ENCODE data around the gene TRAPPC5.

Gene TRAPPC5

DNA sequence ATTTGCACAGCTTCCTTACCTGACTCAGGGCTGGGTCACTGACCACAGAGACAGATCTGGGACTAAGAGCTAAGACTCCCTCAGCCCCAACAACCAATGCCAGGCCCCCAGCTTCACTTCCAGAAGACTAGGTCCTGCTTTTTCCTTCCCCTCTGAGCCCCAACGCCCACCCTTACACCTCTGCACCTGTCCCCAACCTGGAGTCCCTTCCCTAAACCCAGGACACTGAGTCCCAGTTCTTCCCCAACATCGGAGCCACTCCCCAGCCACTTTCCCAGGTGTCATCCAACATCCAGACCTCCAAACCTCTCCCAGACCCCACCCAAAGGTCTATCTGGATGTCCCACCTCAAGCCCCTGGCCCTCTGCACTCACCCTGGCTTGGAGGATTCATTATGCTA is 18.4 kb downstream of the TRAPPC5 start:
- FAIRE-seq (no peak), DNase-seq (ENCODE audit: low spot score) (no peak)

DNA sequence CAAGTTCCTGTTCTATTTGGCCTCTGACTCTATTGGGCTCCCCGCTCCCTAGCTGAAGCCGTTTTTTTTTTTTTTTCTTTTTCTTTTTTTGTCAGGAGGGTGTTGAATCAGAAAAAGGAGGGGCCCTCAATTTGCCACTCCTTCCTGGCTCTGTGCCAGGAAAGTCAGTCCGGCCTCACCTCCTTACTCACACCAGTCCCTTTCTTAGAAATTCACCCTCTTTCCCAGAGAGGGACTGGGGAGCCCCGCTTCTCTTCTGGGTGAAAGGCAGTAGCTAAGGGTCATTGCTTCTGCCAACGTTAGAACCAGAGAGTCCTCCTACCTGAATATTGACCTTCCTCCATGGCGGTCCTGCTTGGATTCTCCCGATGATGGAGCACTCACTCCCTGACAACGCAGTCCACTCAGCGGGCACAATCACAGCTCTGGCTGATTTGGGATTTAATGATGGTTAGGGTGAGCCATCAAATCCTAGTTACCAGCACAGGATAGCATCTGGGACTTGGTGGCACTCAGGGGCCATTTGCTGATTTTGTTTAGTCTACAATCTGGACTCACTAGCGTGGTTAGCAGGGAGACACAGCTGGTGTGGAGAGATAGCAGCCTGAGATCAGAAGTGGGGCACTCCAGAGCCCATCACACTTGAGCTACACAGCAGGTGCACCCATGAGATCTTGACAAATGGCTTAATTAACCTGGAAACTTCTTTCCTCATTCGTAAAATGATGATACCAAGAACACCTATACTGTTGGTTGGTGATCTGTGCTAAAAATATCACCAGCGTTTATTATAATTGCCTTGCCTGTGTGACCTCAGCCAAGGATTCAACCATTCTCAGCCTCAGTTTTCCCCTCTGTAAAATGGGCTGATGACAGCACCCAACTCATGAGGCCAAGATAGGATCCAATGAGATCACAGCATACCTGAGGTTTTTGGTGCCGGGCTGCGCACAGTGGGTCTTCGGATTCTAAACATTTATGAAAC is 19.1 kb downstream of the TRAPPC5 start:
- no peak for DNase-seq (ENCODE audit: low spot score)
- no peak for FAIRE-seq

- DNase-seq (ENCODE audit: low spot score), result no peak
- FAIRE-seq, result no peak
These were observed 20.5 kb downstream of the TRAPPC5 start for GRCh38 chr19:7701049-7701653.

DNA sequence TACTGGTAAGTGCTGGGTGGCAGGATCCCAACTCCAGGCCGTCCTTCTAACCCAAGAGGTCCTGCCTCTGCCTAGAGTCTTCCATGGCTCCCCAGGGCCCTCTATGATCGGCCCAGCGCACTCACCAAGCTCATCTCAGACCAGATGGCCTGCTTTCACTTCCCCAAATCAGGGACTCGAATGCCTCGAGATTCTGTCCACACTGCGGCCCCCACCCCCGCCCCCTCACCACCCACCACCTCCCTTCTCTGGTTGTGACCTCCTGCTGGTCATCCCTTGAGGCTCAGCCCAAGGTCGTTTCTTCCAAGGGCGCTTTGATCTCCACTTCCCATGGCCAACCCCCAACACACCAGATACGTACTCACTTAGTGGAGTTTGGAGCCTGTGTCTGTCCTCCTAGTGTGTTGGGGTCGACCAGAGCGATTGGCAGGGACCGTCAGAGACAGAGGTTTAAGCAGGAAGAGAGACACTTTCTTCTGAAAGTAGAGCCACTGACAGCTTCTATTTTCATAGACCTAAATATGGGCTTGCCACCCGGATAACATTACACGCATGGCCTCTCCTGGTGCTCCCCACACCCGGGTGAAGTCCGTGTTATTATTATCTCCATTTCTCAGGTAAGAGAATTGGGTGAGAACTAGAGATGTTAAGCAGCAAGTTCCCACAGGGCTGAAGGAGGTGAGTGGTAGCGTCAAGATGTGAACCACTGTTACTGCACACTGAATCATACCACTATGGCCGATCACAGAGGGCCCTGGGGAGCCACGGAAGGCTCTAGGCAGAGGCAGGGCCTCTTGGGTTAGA is 21.2 kb downstream of the TRAPPC5 start, which contains the start of gene FCER2:
FCER2 (minus strand) TSS at position 478 of the 804 bp plus-strand sequence. CDS start 2,371 bp downstream, outside the sequence.
- DNase-seq (ENCODE audit: low spot score) (no peak), FAIRE-seq (no peak)

DNA sequence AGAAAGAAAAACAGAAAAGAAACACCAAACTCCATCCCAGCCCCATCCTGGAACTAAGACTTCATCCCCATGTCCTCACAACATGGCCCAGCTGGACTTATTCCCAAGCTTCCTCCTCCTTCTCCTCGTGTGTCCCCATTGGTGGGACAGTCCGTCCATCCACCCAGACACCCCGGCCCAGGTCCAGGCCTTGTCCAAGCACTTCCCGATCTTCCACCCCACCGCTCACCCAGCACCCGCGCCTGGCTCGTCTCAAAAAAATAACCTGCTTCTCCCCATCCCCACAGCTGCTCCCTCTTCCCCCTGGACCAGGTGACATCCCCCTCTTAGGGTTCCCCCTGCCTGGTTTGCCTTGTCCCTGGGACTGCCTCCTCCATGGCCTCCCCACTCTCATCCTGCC is 22.7 kb downstream of the TRAPPC5 start:
- no peak for DNase-seq (ENCODE audit: low spot score)
- no peak for FAIRE-seq

DNA sequence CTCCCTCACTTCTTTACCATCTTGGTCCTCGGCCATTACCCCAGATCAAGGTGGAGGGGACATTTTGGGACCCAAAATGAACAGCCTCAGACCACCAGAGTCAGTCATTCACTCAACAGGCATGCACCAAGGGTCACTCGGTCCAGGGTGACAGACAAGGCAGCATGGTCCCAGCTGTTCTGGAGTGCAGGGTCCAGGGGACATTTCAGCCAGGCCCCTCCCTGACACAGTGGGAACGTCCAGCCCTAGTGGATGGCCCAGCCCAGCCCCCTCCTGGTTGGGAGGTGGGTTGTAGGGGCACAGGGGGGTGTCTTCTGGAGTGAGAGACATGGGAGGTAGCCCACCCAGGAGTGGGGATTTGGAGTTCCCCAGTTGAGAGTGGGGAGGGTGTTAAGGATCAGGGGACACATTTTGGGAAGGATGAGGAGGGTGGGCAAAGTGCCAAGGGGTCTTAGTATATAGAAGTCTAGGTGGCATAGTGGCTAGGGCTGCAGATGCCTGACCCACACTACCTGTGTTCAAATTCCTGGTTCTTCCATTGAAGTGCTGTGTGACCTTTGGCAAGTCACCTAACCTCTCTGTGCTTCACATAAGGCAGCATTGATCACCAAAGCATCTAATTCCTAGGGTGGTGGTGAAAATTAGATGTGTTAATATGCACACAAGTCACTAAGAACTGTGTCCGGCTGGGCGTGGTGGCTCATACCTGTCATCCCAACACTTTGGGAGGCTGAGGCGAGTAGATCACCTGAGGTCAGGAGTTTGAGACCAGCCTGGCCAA is 23.8 kb downstream of the TRAPPC5 start:
- FAIRE-seq, result no peak
- DNase-seq (ENCODE audit: low spot score), result no peak

- DNase-seq (ENCODE audit: low spot score) (no peak), FAIRE-seq (no peak)
These were observed 25.0 kb downstream of the TRAPPC5 start for GRCh38 chr19:7705387-7706187.

- FAIRE-seq (no peak), DNase-seq (ENCODE audit: low spot score) (no peak)
These were observed 25.7 kb downstream of the TRAPPC5 start for GRCh38 chr19:7706188-7706954.

GRCh38 chr19:7706955-7707456 is 26.4 kb downstream of the TRAPPC5 start:
- DNase-seq (ENCODE audit: low spot score), result no peak
- FAIRE-seq, result no peak

- FAIRE-seq (no peak), DNase-seq (ENCODE audit: low spot score) (no peak)
These were observed 29.4 kb downstream of the TRAPPC5 start for GRCh38 chr19:7709932-7710460.

DNA sequence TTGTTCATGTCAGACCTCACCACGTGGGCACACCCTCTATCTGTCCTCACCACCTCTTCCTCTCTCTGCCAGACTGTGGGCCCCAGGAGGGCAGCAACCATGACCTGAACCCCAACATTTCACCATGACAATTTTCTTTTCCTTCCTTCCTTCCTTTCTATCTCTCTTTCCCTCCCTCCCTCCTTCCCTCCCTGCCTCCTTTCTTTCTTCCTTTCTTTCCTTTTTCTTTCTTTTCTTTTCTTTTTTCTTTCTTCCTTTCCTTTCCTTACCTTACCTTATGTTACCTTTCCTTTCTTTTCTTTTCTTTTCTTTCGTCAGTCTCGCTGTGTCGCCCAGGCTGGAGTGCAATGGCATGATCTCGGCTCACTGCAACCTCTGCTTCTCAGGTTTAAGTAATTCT is 30.0 kb downstream of the TRAPPC5 start:
- DNase-seq (ENCODE audit: low spot score), result no peak
- no peak for FAIRE-seq

DNA sequence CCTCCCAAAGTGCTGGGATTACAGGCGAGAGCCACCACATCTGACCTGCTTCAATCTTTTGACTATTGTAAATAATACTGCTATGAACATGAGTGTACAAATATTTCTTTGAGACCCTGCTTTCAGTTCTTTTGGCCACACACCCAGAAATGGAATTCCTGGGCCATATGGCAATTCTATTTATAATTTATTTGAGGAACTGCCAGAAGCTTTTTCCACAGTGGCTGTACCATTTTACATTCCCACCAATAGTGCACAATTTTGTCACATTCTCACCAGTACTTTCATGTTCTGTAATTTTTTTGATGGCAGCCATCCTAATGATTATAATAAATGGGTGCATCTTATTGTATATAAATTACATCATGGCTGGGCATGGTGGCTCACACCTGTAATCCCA is 35.0 kb downstream of the TRAPPC5 start:
- FAIRE-seq (no peak), DNase-seq (ENCODE audit: low spot score) (no peak)

DNA sequence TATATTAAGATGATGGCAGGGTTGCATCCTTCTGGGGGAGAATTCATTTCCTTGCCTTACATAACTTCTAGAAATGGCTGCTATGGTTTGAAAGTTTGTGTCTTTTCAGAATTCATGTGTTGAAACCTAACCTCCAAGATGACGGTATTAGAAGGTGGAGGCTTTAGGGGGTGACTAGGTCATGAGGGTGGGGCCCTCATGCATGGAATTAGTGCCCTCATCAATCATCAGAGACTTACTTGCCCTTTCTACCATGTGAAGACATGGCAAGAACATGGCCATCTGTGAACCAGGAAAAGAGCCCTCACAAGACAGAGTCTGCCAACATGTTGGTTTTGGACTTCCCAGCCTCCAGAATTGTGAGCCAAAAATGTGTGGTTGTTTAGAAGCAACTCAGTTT is 36.1 kb downstream of the TRAPPC5 start:
- no peak for FAIRE-seq
- no peak for DNase-seq (ENCODE audit: low spot score)

DNA sequence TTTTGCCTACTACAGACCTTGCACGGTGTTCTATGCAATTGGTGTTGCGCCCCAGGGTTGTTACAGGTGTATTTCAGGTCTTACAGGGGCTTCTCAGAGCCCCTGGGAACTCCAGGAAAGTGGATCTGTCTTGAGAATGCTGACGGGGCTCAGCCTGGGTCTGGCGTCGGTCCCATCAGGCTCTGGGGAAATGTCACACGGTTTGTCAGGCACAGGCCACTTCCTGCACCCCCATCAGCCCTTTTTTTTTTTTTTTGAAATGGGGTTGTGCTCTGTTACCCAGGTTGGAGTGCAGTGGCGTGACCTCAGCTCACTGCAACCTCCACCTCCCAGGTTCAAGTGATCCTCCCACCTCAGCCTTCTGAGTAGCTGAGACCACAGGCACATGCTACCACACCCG is 38.0 kb downstream of the TRAPPC5 start:
- FAIRE-seq (no peak), DNase-seq (ENCODE audit: low spot score) (no peak)

DNA sequence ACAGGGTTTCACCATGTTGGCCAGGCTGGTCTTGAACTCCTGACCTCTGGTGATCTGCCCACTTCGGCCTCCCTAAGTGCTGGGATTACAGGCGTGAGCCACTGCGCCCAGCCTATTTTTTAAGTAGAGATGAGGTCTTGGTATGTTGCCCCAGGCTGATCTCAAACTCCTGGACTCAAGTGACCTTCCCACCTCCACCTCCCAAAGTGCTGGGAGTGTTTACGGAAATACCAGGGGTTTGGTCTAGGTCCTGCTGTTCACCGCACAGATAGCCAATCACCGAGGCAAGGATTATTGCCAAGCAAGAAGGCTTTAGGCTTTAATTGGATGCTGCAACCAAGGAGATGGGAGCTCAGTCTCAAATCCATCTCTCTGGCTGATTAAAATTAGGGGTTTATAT is 39.7 kb downstream of the TRAPPC5 start:
- FAIRE-seq (no peak), DNase-seq (ENCODE audit: low spot score) (no peak)

GRCh38 chr19:7722231-7722651 is 41.6 kb downstream of the TRAPPC5 start:
- FAIRE-seq (no peak), DNase-seq (ENCODE audit: low spot score) (no peak)

GRCh38 chr19:7725791-7726190 is 45.2 kb downstream of the TRAPPC5 start:
- DNase-seq (ENCODE audit: low spot score), result no peak
- FAIRE-seq, result no peak

DNA sequence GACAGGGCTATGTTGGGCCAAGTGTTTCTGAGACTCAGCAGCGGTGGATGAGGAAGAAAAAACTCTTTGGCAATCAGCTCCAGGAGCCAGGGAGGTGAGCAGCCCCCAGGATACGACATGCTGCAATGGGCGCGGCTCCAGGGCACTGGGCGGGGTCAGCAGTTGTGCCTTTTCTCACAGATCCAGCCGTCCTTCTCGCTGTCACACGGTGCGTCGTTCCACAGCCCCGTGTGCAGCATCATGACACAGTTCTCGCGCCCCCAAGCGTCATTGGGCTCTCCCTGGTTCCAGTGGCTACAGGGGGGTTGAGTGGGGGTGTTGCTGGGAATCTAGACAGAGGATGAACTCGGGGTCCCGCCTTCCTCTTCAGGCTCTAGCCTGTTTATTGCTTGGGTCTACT is 48.6 kb downstream of the TRAPPC5 start:
- no peak for FAIRE-seq

GRCh38 chr19:7729831-7730285 is 49.2 kb downstream of the TRAPPC5 start:
- no peak for FAIRE-seq

More for the DNA sequence above, 48.6 kb downstream of the TRAPPC5 start:
- no peak for DNase-seq (ENCODE audit: low spot score)

More at GRCh38 chr19:7729831-7730285, 49.2 kb downstream of the TRAPPC5 start:
- DNase-seq (ENCODE audit: low spot score), result no peak
